ENCODE measurements around the gene ACP5. TPM values are rescaled to one million over a fixed set of nuclear protein-coding genes. Genes with fewer than 3 reads are reported as not detected.
"Not testable (repeated sequence)": the region's sequence is repeated elsewhere in the genome, so short reads cannot be mapped to it uniquely, and the experiment has no call there.

The ACP5 gene
- total RNA-seq, 4 donors from 2014 or later, result 16.5 to 36.3 (median 23.4) TPM

DNA sequence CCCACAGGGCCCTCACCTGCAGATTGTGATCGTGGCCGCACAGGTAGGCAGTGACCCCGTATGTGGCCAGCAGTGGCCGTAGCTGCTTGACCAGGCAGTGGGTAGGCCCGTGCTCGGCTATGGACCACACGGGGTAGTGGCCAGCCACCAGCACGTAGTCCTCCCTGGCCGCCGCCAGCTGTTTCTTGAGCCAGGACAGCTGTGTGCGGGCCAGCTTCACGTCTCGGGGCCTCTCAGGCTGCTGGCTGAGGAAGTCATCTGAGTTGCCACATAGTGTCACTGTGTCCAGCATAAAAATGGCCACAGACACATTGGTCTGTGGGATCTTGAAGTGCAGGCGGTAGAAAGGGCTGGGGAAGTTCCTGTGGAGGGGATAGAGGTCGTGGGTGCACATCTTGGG lies 1.2 kb downstream of the ACP5 start:
- Histone ChIP-seq H3K9me3 (no peaks in the 10 kb centered on the region), H3K27me3 (no peaks in the 10 kb centered on the region), H3K4me1 (peaks cover 0 to 19% (median 12%) of the 10 kb centered on the region in 4 donors), H3K36me3 (no peaks in the 10 kb centered on the region), H3K27ac (peak overlapping the region in 1 of 4 donors; percentile 93), H3K4me3 (no peak overlapping the region)
- TF ChIP-seq CTCF (IDR thresholded peaks at IDR 0.05) (no peak), POLR2A (IDR thresholded peaks at IDR 0.05) (no peak)
- DNase-seq, result no peak

- DNase-seq, result peak in 2 of 3 donors; percentile 68 to 69
- Histone ChIP-seq H3K4me3 (no peak overlapping the region), H3K36me3 (no peaks in the 10 kb centered on the region), H3K27ac (peak overlapping the region in 2 of 4 donors; percentile 46 to 70), H3K27me3 (no peaks in the 10 kb centered on the region), H3K4me1 (peaks cover 0 to 12% (median 8%) of the 10 kb centered on the region in 4 donors), H3K9me3 (no peaks in the 10 kb centered on the region)
- TF ChIP-seq CTCF (IDR thresholded peaks at IDR 0.05), result no peak
These were observed 2.8 kb downstream of the ACP5 start for GRCh38 chr19:11574689-11575088.

- not testable (repeated sequence) for H3K4me3 ChIP-seq, H3K27me3 ChIP-seq, DNase-seq, H3K36me3 ChIP-seq, H3K9me3 ChIP-seq
- H3K4me1 ChIP-seq, result peaks cover 0 to 12% (median 6%) of the 10 kb centered on the region in 4 donors
- peak overlapping the region in 2 of 4 donors; percentile 18 to 70 for H3K27ac ChIP-seq
These were observed 3.7 kb downstream of the ACP5 start for GRCh38 chr19:11573763-11574162.

DNA sequence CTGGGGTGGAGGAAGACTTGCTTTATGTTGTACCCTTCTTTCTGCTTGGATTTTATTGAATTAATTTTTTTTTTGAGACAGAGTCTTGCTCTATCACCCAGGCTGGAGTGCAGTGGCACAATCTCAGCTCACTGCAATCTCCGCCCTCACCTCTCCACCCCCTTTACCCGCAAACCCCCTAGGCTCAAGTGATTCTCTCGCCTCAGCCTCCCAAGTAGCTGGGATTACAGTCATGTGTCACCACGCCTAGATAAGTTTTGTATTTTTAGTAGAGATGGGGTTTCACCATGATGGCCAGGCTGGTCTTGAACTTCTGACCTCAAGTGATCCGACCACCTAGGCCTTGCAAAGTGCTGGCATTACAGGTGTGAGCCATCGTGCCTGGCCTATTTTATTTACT lies 4.1 kb downstream of the ACP5 start:
- not testable (repeated sequence) for H3K27me3 ChIP-seq, H3K9me3 ChIP-seq, H3K36me3 ChIP-seq, H3K4me3 ChIP-seq, DNase-seq
- peak overlapping the region in 2 of 4 donors; percentile 18 to 70 for H3K27ac ChIP-seq
- peaks cover 0 to 12% (median 4%) of the 10 kb centered on the region in 4 donors for H3K4me1 ChIP-seq

DNA sequence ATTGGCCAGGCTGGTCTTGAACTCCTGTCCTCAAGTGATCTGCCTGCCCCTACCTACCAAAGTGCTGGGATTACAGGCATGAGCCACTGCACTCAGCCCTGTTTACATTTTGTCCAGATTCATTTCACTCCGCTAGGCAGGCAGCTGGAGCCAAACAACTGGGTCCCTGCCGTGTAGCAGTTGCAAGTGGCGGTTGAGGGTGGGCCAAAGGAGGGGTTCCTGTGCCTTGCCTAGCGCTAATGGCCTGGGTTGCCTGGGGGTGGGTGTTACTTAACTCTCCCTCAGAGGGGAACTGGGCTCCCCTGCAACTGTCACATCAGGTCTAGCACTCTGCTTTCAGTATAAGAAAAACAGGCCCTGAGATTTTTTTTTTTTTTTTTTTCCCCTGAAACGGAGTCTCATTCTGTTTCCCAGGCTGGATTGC lies 7.4 kb downstream of the ACP5 start:
- H3K27ac ChIP-seq, result peak overlapping the region in 1 of 4 donors; percentile 35
- H3K36me3 ChIP-seq, result no peaks in the 10 kb centered on the region
- TF ChIP-seq POLR2A (IDR thresholded peaks at IDR 0.05), result no peak
- TF ChIP-seq CTCF (IDR thresholded peaks at IDR 0.05), result no peak
- no peaks in the 10 kb centered on the region for H3K9me3 ChIP-seq
- H3K4me1 ChIP-seq, result no peaks in the 10 kb centered on the region
- no peak for DNase-seq
- H3K4me3 ChIP-seq, result no peak overlapping the region
- H3K27me3 ChIP-seq, result no peaks in the 10 kb centered on the region

GRCh38 chr19:11566164-11566563 lies 11.3 kb downstream of the ACP5 start:
- no peak overlapping the region for H3K4me3 ChIP-seq
- no peaks in the 10 kb centered on the region for H3K4me1 ChIP-seq
- H3K27ac ChIP-seq, result peak overlapping the region in 1 of 4 donors; percentile 62
- DNase-seq, result no peak
- H3K9me3 ChIP-seq, result no peaks in the 10 kb centered on the region
- no peaks in the 10 kb centered on the region for H3K27me3 ChIP-seq
- no peaks in the 10 kb centered on the region for H3K36me3 ChIP-seq
- TF ChIP-seq CTCF (IDR thresholded peaks at IDR 0.05) (no peak), POLR2A (IDR thresholded peaks at IDR 0.05) (no peak)

DNA sequence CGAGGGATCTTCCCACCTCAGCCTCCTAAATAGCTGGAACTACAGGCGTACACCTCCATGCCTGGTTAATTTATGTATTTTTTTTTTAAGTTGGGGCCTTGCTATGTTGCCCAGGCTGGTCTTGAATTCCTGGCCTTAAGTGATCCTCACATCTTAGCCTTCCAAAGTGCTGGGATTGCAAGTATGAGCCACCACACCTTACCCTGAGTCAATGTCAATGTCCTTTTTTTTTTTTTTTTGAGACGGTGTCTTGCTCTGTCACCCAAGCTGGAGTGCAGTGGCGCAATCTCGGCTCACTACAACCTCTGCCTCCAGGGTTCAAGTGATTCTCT lies 11.8 kb downstream of the ACP5 start:
- H3K27me3 ChIP-seq, DNase-seq, H3K9me3 ChIP-seq, H3K4me1 ChIP-seq, H3K36me3 ChIP-seq, H3K4me3 ChIP-seq: not testable (repeated sequence)
- H3K27ac ChIP-seq, result peak overlapping the region in 1 of 4 donors; percentile 62

DNA sequence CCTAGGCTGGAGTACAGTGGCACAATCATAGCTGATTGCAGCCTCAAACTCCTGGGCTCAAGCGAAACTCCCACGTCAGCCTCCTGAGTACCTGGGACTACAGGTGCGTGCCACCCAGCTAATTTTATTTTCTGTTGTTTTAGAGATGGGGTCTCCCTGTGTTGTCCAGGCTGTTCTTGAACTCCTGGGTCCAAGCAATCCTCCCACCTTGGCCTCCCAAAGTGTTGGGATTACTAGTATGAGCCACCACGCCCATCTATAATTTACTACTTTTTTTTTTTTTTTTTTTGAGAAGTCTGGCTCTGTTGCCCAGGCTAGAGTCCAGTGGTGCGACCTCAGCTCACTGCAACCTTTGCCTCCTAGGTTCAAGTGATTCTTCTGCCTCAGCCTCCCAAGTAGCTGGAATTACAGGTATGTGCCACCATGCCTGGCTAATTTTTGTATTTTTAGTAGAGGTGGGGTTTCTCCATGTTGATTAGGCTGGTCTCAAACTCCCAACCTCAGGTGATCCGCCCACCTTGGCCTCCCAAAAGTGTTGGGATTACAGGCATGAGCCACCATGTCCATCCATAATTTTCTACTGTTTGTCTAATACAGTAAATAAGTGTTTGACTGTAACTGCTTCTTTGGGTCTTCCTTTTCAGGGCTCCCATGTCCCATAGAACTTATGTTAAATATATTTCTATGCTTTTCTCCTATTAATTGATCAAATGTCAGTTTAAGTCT lies 13.2 kb downstream of the ACP5 start:
- H3K27ac ChIP-seq, result peak overlapping the region in 1 of 4 donors; percentile 62
- not testable (repeated sequence) for H3K36me3 ChIP-seq, H3K9me3 ChIP-seq, H3K4me3 ChIP-seq, H3K27me3 ChIP-seq, DNase-seq, H3K4me1 ChIP-seq

Measured in Peyer's patch (tissue), 4 donors.